GM23338 (cell line): ENCODE results near the gene STN1. TPM values are rescaled to one million over a fixed set of nuclear protein-coding genes. Genes with fewer than 3 reads are reported as not detected.

ENCODE experiments used
- ATAC-seq: fragments of 200-7000 bp; cut with Tn5 transposase; 3 replicates; pipeline ENCODE4 v1.9.1; 2020
- DNase-seq: peaks from one replicate; pipeline ENCODE4 v3.0.0-alpha.2; 2015; ENCODE audit warnings: low spot score
- H2AFZ ChIP-seq: fragments of 200-600 bp; sonication (generic); 2 replicates; pipeline ENCODE4 v1.8.0; 2016; ENCODE audit warnings: antibody characterized with exemption, mild to moderate bottlenecking, moderate library complexity
- H3F3A ChIP-seq: fragments of 200-600 bp; sonication (generic); replicated peaks from 2 replicates; pipeline ENCODE4 v1.8.0; 2017; ENCODE audit warnings: antibody characterized with exemption, mixed run types, low read depth
- H3K27ac ChIP-seq: fragments of 200-600 bp; sonication (generic); 2 replicates; pipeline ENCODE4 v1.6.1; 2016; ENCODE audit warnings: low read depth
- H3K27me3 ChIP-seq: fragments of 200-600 bp; sonication (generic); 2 replicates; pipeline ENCODE4 v1.8.0; 2016; ENCODE audit warnings: mild to moderate bottlenecking, mixed run types, moderate library complexity; ENCODE audit not compliant: insufficient read depth
- H3K36me3 ChIP-seq: fragments of 200-600 bp; sonication (generic); 2 replicates; pipeline ENCODE4 v1.8.0; 2016; ENCODE audit warnings: mild to moderate bottlenecking; ENCODE audit not compliant: insufficient read depth
- H3K4me1 ChIP-seq: fragments of 200-600 bp; sonication (generic); 2 replicates; pipeline ENCODE4 v1.8.0; 2016; ENCODE audit warnings: mild to moderate bottlenecking, moderate library complexity; ENCODE audit not compliant: insufficient read depth
- H3K4me2 ChIP-seq: fragments of 200-600 bp; sonication (generic); 2 replicates; pipeline ENCODE4 v1.7.1; 2017; ENCODE audit warnings: mixed run types
- H3K4me3 ChIP-seq: fragments of 200-600 bp; sonication (generic); 2 replicates; pipeline ENCODE4 v1.6.1; 2016; ENCODE audit warnings: mixed run types
- H3K79me2 ChIP-seq: fragments of 200-600 bp; sonication (generic); replicated peaks from 2 replicates; pipeline ENCODE4 v1.8.0; 2017; ENCODE audit warnings: mild to moderate bottlenecking; ENCODE audit not compliant: insufficient read depth
- H3K9me2 ChIP-seq: fragments of 200-600 bp; sonication (generic); 2 replicates; pipeline ENCODE4 v1.8.0; 2017; ENCODE audit not compliant: insufficient read depth
- H4K20me1 ChIP-seq: fragments of 200-600 bp; sonication (generic); replicated peaks from 2 replicates; pipeline ENCODE4 v1.8.0; 2017; ENCODE audit warnings: mild to moderate bottlenecking; ENCODE audit not compliant: insufficient read depth
- H3K27ac Mint-ChIP-seq: 2 replicates; pipeline ENCODE4 v1.8.0; 2020; ENCODE audit warnings: inconsistent platforms, mild to moderate bottlenecking, moderate library complexity, mixed read lengths
- H3K27me3 Mint-ChIP-seq: 3 replicates; pipeline ENCODE4 v1.8.0; 2022; ENCODE audit warnings: low read depth, mild to moderate bottlenecking, moderate library complexity, mixed read lengths, inconsistent platforms; ENCODE audit not compliant: insufficient read depth, poor library complexity
- H3K36me3 Mint-ChIP-seq: 3 replicates; pipeline ENCODE4 v1.8.0; 2021; ENCODE audit warnings: low read depth, mild to moderate bottlenecking, inconsistent platforms, moderate library complexity, mixed read lengths
- H3K4me1 Mint-ChIP-seq: 3 replicates; pipeline ENCODE4 v1.8.0; 2020; ENCODE audit warnings: mild to moderate bottlenecking, inconsistent platforms, mixed read lengths
- H3K4me3 Mint-ChIP-seq: 3 replicates; pipeline ENCODE4 v1.8.0; 2021; ENCODE audit warnings: moderate library complexity, mild to moderate bottlenecking, inconsistent platforms, mixed read lengths
- H3K9me3 Mint-ChIP-seq: 3 replicates; pipeline ENCODE4 v1.8.0; 2020; ENCODE audit warnings: moderate library complexity, mild to moderate bottlenecking, inconsistent platforms, mixed read lengths
- CREB1 ChIP-seq: fragments of 250-450 bp; sonication (Bioruptor Pico); IDR thresholded peaks from 2 replicates; pipeline ENCODE4 v1.5.0; 2020; ENCODE audit warnings: low read depth, mild to moderate bottlenecking, moderate library complexity
- CTCF ChIP-seq, 2 experiments: fragments of 200-600 bp in 1 of 2; sonication (generic) in 1 of 2; conservative IDR thresholded peaks; 2 replicates each; pipeline versions ENCODE4 v1.5.1 to v1.6.1; 2016 to 2017; ENCODE audit warnings: antibody characterized with exemption in 2 of 2, low read depth in 2 of 2, mild to moderate bottlenecking in 2 of 2, moderate library complexity in 1 of 2
- ETS1 ChIP-seq: IDR thresholded peaks from 2 replicates; pipeline ENCODE4 v1.6.1; 2016; ENCODE audit warnings: antibody characterized with exemption
- EZH2 ChIP-seq: fragments of 200-600 bp; sonication (generic); IDR thresholded peaks from one replicate; pipeline ENCODE4 v1.8.0; 2017; ENCODE audit warnings: antibody characterized with exemption, mild to moderate bottlenecking, low read depth; ENCODE audit not compliant: unreplicated experiment
- EZH2phosphoT487 ChIP-seq: fragments of 200-600 bp; sonication (generic); IDR thresholded peaks from one replicate; pipeline ENCODE4 v1.8.1; 2018; ENCODE audit warnings: antibody characterized with exemption; ENCODE audit not compliant: unreplicated experiment
- JUNB ChIP-seq: IDR thresholded peaks from one replicate; pipeline ENCODE4 v1.6.1; 2016; ENCODE audit warnings: antibody characterized with exemption; ENCODE audit not compliant: unreplicated experiment
- NANOG ChIP-seq: IDR thresholded peaks from 2 replicates; pipeline ENCODE4 v1.6.1; 2016; ENCODE audit warnings: antibody characterized with exemption, borderline replicate concordance
- POLR2AphosphoS5 ChIP-seq: IDR thresholded peaks from 2 replicates; pipeline ENCODE4 v1.6.1; 2016; ENCODE audit warnings: antibody characterized with exemption, low read depth
- REST ChIP-seq: IDR thresholded peaks from one replicate; pipeline ENCODE4 v1.6.1; 2018; ENCODE audit warnings: antibody characterized with exemption; ENCODE audit not compliant: unreplicated experiment
- STAT1 ChIP-seq: IDR thresholded peaks from one replicate; pipeline ENCODE4 v1.6.1; 2016; ENCODE audit warnings: antibody characterized with exemption; ENCODE audit not compliant: unreplicated experiment
- ZNF114 ChIP-seq: fragments of 250-450 bp; sonication (Bioruptor Pico); IDR thresholded peaks from 2 replicates; pipeline ENCODE4 v1.5.0; 2020; ENCODE audit warnings: mild to moderate bottlenecking, moderate library complexity
- ZNF331 ChIP-seq: fragments of 250-450 bp; sonication (Bioruptor Pico); IDR thresholded peaks from 2 replicates; pipeline ENCODE4 v1.5.0; 2020; ENCODE audit warnings: low read depth, mild to moderate bottlenecking, moderate library complexity
- ZNF462 ChIP-seq: fragments of 250-450 bp; sonication (Bioruptor Pico); IDR thresholded peaks from 2 replicates; pipeline ENCODE4 v1.5.0; 2020; ENCODE audit warnings: mild to moderate bottlenecking, moderate library complexity
- polyA plus RNA-seq: library from polyadenylated mRNA; unstranded; fragments of >200 nt; fragmentation: Nextera tagmentation; extraction: Ambion mirVana; gene quantifications from 2 replicates; pipeline ENCODE4 v1.2.1, GENCODE V29; 2016
- total RNA-seq: library from RNA; depleted of rRNA; stranded (reverse); fragments of >200 nt; shearing (Covaris generic); gene quantifications from 2 replicates; pipeline ENCODE4 v1.2.3, GENCODE V29; 2014

The STN1 gene
- total and polyA plus RNA-seq, 2 experiments from 2014 or later = 7.2 to 11.3 TPM

- H3K27ac Mint-ChIP-seq = no peak overlapping the region
- Histone ChIP-seq H3K4me3 (no peak overlapping the region), H3F3A (peaks cover 13% of the 10 kb centered on the region; the same call in 1 of the 2 replicates), H3K9me2 (0 out of 2 replicates have a peak, but pooled peaks cover 2% of the 10 kb centered on the region), H3K4me2 (no peak overlapping the region), H4K20me1 (no peaks in the 10 kb centered on the region), H3K36me3 (peaks cover 6% of the 10 kb centered on the region; the same call in 1 of the 2 replicates), H3K27ac (no peak overlapping the region), H2AFZ (no peak overlapping the region), H3K4me1 (peaks cover 25% of the 10 kb centered on the region), H3K79me2 (no peaks in the 10 kb centered on the region), H3K27me3 (no peaks in the 10 kb centered on the region)
- peaks cover 20% of the 10 kb centered on the region for H3K4me1 Mint-ChIP-seq
- DNase-seq (no peak), ATAC-seq (no peak)
- H3K27me3 Mint-ChIP-seq = peaks cover 13% of the 10 kb centered on the region
- peaks cover 13% of the 10 kb centered on the region for H3K9me3 Mint-ChIP-seq
- H3K36me3 Mint-ChIP-seq = peaks cover 24% of the 10 kb centered on the region
- TF ChIP-seq ZNF462 (no peak), EZH2phosphoT487 (no peak), STAT1 (no peak), EZH2 (no peak), REST (no peak), ZNF114 (no peak), JUNB (no peak), POLR2AphosphoS5 (no peak), CREB1 (CRISPR knock-in tag) (no peak), CTCF (conservative IDR thresholded peaks at IDR 0.05; ENCODE audit: low read depth in 2 of 2) (no peak), ZNF331 (CRISPR knock-in tag) (no peak), NANOG (no peak), ETS1 (no peak)
- peak overlapping the region; percentile 4; the same call in 1 of the 3 replicates for H3K4me3 Mint-ChIP-seq
Measured at GRCh38 chr10:103915796-103916195, 2.2 kb downstream of the STN1 start.
